Omental fat pad (tissue), 4 donors: Measurements from ENCODE around the gene ADAT2. TPM values are rescaled to one million over a fixed set of nuclear protein-coding genes. Genes with fewer than 3 reads are reported as not detected.
A peak's percentile ranks its signal among the peaks of the same experiment; 100 is the strongest.

ENCODE experiments used
- ATAC-seq: fragments of 150-250 bp; one replicate; pipeline ENCODE4 v1.9.1; 2016; ENCODE audit warnings: mild to moderate bottlenecking, moderate library complexity; ENCODE audit not compliant: low FRiP score
- DNase-seq: peaks from one replicate; pipeline ENCODE4 v3.0.0-alpha.2; 2019; ENCODE audit warnings: low spot score
- CTCF ChIP-seq, 3 donors: fragments of 450-650 bp; IDR thresholded peaks; one replicate each; pipeline ENCODE4 v1.5.1; 2016 to 2017; ENCODE audit warnings: antibody characterized with exemption in 3 of 3, mild to moderate bottlenecking in 3 of 3, moderate library complexity in 2 of 3
- total RNA-seq, 4 donors: library from RNA; depleted of rRNA; stranded (reverse); fragments of >200 nt; gene quantifications; one replicate each; pipeline ENCODE4 v1.1.0, GENCODE V29; 2016

Gene ADAT2
- total RNA-seq = 10 to 100 TPM in 1 of 4 donors, 1 to 10 TPM in 3; 4.5 to 18.0 (median 7.3) TPM

GRCh38 chr6:143450453-143451371 is at the start of gene ADAT2, which contains the start of gene PEX3:
ADAT2 (minus strand) TSS chr6:143450695; CDS start chr6:143450658, 37 bp downstream.
PEX3 (plus strand) TSS chr6:143450805; CDS start chr6:143451043, 238 bp downstream.
- peak; percentile 46 for DNase-seq
- peak; percentile 100 for ATAC-seq
- TF ChIP-seq CTCF (IDR thresholded peaks at IDR 0.05) = no peak

- ATAC-seq (no peak), DNase-seq (no peak)
- no peak for TF ChIP-seq CTCF (IDR thresholded peaks at IDR 0.05)
These were observed 47.9 kb upstream of the ADAT2 start for GRCh38 chr6:143498428-143498827.

- ATAC-seq (no peak), DNase-seq (no peak)
- TF ChIP-seq CTCF (IDR thresholded peaks at IDR 0.05) = no peak
These were observed 46.5 kb upstream of the ADAT2 start for GRCh38 chr6:143496974-143497373.

GRCh38 chr6:143490775-143491174 is 40.3 kb upstream of the ADAT2 start:
- no peak for ATAC-seq
- TF ChIP-seq CTCF (IDR thresholded peaks at IDR 0.05) = no peak

GRCh38 chr6:143490244-143490643 is 39.7 kb upstream of the ADAT2 start:
- no peak for ATAC-seq
- no peak for DNase-seq
- TF ChIP-seq CTCF (IDR thresholded peaks at IDR 0.05) = no peak

More at GRCh38 chr6:143490775-143491174, 40.3 kb upstream of the ADAT2 start:
- DNase-seq = no peak

GRCh38 chr6:143486752-143487151 is 36.3 kb upstream of the ADAT2 start:
- no peak for TF ChIP-seq CTCF (IDR thresholded peaks at IDR 0.05)
- no peak for DNase-seq
- no peak for ATAC-seq

- DNase-seq (no peak), ATAC-seq (no peak)
- TF ChIP-seq CTCF (IDR thresholded peaks at IDR 0.05) = no peak
These were observed 35.5 kb upstream of the ADAT2 start for GRCh38 chr6:143485967-143486366.
